ENCODE data around the gene CAVIN1.
"Not testable (repeated sequence)": the region's sequence is repeated elsewhere in the genome, so short reads cannot be mapped to it uniquely, and the experiment has no call there.

CAVIN1 gene

GRCh38 chr17:42405963-42406495, 17.0 kb downstream of the CAVIN1 start:
- peak; percentile 73 for DNase-seq (ENCODE audit: low read depth)

DNA sequence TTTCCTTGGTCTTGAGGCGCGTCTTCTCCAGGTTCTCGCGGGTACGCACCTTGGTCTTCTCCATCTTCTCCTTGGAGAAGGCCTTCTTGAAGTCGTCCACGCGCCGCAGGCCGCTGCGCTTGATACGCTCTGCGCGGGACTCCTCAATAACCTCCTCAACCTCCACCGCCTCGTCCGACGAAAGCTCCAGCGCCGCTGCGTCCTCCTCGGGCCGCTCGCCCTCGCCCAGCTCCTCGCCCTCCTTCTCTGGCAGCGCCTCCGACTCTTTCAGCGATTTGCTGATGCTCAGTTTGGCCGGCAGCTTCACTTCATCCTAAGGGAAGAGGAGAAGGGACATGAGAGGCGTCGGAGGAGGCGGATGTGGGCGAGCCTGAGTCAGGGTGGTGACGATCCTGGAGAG, 18.0 kb downstream of the CAVIN1 start:
- no peak for DNase-seq (ENCODE audit: low read depth)

DNA sequence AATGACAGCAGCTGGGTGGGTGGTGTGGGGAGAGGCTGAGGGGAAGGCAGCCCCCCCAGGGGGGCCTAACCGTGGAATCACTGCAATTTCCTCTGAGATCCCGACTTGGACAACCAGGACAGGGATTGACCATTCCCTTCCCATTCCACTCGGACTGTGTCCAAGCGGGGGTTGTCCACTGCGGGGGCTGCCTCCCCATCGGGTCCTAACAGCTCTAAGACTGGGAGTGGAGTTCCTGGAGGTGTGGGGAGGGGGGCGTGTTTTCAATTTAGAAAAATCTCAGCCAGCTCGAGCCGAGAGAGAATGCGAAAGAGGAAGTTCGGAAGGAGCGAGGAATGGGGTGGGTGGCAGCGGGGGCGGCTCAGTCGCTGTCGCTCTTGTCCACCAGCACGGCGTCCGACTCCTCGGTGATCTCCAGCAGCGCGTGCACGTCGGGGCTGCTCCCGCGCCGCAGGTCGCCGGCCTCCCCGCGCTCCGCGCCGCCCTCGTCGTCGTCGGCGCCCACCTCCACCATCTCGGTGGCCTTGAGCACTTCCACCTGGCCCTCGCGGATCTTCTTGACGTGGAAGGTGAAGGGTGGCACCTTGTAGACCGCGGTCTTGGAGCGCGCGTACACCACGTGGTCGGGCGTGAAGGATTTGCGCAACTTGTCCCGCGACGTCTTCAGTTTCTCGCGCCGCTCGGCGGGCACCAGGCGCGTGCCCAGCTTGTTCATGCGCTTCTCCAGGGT, 18.6 kb downstream of the CAVIN1 start:
- no peak for DNase-seq (ENCODE audit: low read depth)

DNA sequence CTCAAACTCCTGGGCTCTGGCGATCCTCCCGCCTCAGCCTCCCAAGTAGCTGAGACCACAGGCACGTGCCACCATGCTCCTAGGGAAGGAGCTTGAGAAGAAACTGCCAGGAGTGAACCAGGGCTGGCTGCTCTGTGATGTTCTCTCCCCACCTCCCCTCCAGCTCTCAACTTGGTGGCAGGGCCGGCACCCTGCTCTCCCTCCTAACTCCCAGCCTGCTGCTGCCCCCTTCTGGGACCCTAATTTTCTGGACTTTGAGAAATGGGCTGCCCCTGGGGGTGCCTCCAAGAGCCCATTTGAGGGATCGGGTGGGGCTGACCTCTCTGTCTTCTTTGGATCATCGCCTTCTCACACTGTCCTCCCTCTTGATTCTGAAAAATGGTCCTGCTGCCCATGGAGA, 19.9 kb downstream of the CAVIN1 start:
- no peak for DNase-seq (ENCODE audit: low read depth)

DNA sequence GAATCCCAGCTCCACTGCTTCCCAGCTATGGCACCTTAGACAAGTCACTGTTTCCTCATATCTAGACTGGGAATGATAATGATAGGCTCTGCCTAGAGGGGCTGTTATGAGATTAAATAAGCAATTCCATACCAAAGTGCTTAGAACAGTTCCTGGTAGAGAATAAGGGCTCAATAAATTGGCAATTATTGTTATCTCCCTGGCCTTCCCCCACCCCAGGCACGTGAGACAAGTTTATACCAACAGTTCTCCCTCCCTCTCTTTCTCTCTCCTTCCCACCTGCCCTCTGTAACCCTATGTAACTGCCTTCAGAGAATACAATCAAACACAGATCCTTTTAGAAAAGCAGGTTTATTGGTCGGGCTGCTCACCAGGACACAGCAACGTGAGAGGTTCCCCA, 20.9 kb downstream of the CAVIN1 start:
- DNase-seq (ENCODE audit: low read depth) = peak; percentile 62

DNA sequence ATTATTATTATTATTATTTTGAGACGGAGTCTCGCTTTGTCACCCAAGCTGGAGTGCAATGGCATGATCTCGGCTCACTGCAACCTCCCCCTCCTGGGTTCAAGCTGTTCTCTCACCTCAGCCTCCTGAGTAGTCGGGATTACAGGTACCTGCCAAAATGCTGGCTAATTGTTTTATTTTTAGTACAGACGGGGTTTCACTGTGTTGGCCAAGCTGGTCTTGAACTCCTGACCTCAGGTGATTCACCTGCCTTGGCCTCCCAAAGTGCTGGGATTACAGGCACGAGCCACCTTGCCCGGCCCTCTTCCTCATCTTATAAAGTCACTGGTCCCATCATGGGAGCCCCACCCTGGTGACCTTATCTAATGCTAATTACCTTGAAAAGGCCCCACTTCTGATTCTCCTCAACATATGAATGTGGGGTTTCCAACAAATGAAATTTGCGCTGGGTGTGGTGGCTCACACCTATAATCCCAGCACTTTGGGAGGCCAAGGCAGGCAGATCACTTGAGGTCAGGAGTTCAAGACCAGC, 22.1 kb downstream of the CAVIN1 start:
- not testable (repeated sequence) for DNase-seq (ENCODE audit: low read depth)

DNA sequence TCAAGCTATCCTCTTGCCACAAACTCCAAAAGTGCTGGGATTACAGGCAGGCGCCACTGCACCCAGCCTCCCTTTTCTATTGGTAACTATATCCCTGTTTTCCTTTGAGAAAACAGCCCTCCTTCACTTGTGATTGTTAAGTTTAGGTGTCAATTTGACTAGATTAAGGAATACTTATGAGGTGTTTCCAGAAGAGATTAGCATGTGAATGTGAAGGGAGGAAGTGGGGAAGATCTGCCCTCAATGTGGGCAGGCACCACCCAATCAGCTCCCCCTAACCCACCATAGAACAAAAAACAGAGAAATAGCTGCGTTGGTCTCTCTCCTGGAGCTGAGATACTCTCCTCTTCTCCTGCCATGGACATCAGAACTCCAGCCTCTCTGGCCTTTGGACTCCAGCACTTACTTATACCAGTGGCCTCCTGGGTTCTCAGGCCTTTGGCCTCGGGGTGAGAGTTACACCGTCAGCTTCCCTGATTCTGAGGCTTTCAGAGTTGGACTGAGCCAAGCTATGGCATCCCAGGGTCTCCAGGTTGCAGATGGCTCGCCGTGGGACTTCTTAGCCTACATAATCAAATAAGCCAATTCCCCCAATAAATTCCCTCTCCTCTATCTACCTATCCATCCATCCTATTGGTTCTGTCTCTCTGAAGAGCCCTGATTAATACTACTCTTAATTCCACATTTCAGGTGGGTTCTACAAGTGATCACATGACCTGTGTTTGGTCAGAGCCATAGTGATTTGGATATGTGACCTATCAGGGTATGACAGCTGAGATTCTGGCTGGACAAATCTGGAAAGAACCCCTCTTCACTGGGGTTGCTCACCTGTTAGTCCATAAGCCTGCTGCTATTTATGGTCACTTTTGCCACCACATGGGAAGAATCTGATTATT, 22.9 kb downstream of the CAVIN1 start:
- no peak for DNase-seq (ENCODE audit: low read depth)

- no peak for DNase-seq (ENCODE audit: low read depth)
Measured at GRCh38 chr17:42399121-42399520, 23.9 kb downstream of the CAVIN1 start.

DNA sequence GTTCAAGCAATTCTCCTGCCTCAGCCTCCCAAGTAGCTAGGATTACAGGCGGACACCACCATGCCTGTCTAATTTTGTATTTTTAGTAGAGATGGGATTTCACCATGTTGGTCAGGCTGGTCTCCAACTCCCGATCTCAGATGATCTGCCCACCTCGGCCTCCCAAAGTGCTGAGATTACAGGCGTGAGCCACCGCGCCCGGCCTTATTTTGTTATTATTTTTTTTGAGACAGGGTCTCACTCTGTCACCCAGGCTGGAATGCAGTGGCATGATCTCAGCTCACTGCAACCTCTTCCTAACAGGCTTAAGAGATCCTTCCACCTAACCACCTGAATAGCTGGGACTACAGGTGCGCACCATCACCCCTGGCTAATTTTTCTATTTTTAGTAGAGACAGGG, 27.5 kb downstream of the CAVIN1 start:
- DNase-seq (ENCODE audit: low read depth) = not testable (repeated sequence)

- DNase-seq (ENCODE audit: low read depth) = no peak
Measured at GRCh38 chr17:42394838-42395237, 28.2 kb downstream of the CAVIN1 start.

DNA sequence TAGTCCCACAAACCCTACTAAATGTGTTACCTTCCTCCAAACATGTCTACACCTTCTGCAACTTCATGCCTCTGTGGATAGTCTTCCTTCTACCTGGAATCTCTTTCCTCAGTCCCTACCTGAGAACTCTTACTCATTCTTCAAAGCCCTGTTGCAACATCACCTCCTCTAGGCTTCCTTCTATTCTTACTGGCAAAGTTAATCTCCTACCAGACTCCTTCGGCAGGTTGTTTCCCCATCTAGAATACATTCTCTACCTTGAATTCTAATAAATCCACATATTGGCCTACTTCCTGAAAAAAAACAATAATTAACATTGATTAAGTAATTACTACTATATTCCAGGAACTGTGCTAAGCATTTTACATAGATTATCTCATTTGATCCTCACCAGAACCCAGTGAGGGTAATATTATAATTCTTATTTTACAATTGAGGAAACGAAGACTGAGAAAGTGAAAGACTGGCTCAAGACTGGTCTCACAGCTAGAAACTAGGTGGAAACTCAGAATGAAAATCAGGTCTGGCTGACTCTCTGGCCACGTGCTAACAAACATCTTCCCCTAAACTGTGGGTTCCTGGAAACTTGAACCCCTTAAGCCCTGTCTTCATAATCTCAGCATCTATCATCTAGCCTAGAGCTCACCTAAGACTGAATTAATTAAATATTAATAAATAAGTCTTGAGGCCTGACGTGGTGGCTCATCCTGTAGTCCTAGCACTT, 30.2 kb downstream of the CAVIN1 start:
- no peak for DNase-seq (ENCODE audit: low read depth)

- not testable (repeated sequence) for DNase-seq (ENCODE audit: low read depth)
Measured at GRCh38 chr17:42391439-42391838, 31.6 kb downstream of the CAVIN1 start.

- DNase-seq (ENCODE audit: low read depth) = no peak
Measured at GRCh38 chr17:42389899-42390298, 33.2 kb downstream of the CAVIN1 start.

- DNase-seq (ENCODE audit: low read depth) = no peak
Measured at GRCh38 chr17:42389135-42389417, 34.0 kb downstream of the CAVIN1 start.

DNA sequence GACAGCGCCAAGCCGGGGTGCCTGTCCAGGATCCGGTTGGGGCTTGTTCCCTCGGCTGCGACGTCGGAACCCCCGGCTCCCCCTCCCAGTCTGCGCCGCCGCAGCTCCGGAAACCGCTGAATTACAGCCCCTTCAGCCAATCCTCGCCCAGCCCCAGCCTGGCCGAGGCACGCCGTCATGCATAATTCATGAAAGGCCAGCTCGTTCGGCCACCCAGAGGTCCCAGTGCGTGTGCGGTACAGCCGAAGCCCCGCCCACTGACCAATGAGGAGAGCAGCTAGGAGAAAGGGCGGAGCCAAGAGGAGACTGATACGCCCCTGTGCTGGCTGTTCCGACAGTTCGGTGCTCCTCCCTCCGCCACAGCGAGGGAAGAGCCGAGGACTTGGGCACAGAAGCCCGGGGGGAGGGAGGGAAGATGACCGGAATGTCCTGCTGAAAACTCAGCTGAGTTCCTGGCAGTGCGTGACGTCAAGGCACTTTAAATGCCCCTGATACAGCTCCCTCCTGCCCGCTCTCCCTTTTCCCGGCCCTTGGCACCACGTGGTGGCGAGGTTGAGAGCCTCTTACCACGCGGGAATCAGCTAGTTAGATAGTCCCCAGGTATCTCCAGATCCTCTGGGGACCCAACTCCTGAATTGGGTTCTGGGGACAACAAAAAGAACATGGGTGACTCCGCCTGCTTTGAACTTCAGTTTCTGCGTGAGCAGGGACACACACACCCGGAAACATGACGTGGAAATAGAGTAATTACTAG, 34.5 kb downstream of the CAVIN1 start, which contains the start of gene STAT3:
Gene STAT3, minus strand, starts transcription at position 62 of the 754 bp plus-strand sequence. CDS start 39,926 bp downstream, outside the sequence.
- DNase-seq (ENCODE audit: low read depth) = peak; percentile 100

GRCh38 chr17:42387661-42388380, 35.2 kb downstream of the CAVIN1 start:
- peak; percentile 58 for DNase-seq (ENCODE audit: low read depth)

DNA sequence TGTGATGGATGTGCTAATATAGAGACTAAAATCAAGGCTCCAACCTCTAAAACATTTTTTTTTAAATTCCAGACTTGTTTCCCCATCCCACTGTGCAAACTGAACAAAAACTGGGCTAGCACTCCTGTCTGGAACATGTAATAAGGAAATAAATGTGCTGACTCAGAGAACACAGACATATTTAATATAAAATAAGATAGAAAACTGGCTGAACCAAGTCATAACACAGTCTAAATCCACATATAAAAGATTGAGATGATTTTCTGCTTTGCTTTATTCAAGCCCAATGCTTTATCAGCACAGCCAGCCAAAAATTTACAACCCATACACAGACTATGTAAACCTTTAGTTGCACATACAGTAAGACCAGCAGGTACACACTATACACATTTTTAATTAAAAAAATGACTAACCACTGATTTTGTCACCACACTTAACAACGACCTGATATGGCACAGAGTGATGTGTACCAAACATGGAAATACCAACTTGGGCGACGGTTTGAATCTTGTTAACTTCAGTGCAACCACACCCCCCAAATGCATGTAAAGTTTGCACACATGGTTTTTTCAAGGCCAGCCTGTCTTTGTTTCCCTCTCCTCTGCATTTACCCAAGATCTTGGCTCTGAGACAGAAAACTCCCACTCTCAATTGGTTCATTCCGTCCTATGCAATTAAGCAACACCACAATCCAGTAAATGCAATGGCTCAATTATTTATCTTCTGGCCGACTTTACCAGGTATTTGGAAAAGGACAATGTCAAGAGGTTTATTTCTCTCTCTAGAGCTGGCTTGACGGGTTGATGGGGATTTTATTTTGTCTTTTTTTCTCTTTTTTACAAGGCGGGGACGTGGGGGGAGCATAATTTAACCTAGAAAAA, 36.0 kb downstream of the CAVIN1 start:
- DNase-seq (ENCODE audit: low read depth) = peak; percentile 48

DNA sequence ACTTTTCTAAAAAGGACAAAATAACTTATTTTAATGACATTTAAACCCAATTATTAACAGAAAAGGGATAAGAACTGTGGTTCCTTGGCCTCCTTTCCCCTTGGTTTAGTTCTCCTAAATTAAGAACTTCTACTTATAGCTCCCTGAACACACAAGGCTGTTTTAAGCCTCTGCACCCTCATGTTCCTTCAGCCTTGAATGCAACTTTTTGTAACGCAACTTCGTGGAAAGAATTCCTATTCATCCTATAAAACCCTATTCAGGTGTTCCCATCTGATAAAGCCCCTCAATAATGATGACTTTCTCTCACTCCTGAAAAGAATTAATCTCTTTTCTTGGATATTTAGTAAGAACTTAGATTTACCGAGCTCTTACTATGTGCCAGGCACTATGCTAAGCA, 41.2 kb downstream of the CAVIN1 start:
- no peak for DNase-seq (ENCODE audit: low read depth)

DNA sequence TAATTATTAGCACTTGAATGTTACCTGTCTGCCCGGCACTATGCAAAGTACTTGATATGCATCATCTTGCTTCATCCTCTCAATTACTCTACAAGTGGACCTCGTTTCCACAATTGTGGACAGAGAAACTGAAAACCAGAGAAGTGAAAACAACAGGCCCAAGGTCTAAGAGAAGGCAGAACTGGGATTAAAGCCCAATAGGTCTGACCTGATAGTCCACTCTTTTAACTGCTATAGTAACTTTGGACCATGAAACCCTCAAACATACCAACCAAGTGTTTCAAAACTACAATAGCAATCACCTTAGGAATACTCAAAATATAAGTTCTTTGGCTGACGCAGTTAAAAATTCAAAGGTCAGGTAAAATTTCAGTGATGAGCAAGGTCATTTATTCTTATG, 42.1 kb downstream of the CAVIN1 start:
- no peak for DNase-seq (ENCODE audit: low read depth)

Data from ELR (cell line).